VCaP (cell line): ENCODE data around the gene ZSWIM5.
A peak's percentile ranks its signal among the peaks of the same experiment; 100 is the strongest.
"Not testable (repeated sequence)": the region's sequence is repeated elsewhere in the genome, so short reads cannot be mapped to it uniquely, and the experiment has no call there.

Source experiments
- H3K27ac ChIP-seq: fragments of 450-650 bp; 2 replicates; pipeline ENCODE4 v1.5.1; 2017
- CTCF ChIP-seq: fragments of 450-650 bp; conservative IDR thresholded peaks from 2 replicates; pipeline ENCODE4 v1.5.1; 2017; ENCODE audit warnings: mild to moderate bottlenecking, moderate library complexity

ZSWIM5 gene

GRCh38 chr1:45200435-45200834 is 6.0 kb downstream of the ZSWIM5 start:
- TF ChIP-seq CTCF: no peak
- H3K27ac ChIP-seq: no peak overlapping the region

GRCh38 chr1:45198185-45198584 is 8.2 kb downstream of the ZSWIM5 start:
- no peak for TF ChIP-seq CTCF
- no peak overlapping the region for H3K27ac ChIP-seq

GRCh38 chr1:45196863-45197262 is 9.5 kb downstream of the ZSWIM5 start:
- H3K27ac ChIP-seq: no peak overlapping the region
- TF ChIP-seq CTCF: no peak

- no peak overlapping the region for H3K27ac ChIP-seq
- no peak for TF ChIP-seq CTCF
These were observed 15.0 kb downstream of the ZSWIM5 start for GRCh38 chr1:45191418-45191783.

GRCh38 chr1:45187725-45188124 is 18.7 kb downstream of the ZSWIM5 start:
- peak overlapping the region; percentile 84 for H3K27ac ChIP-seq
- TF ChIP-seq CTCF: no peak

- not testable (repeated sequence) for H3K27ac ChIP-seq
These were observed 26.4 kb downstream of the ZSWIM5 start for GRCh38 chr1:45179918-45180519.

GRCh38 chr1:45177452-45177851 is 29.0 kb downstream of the ZSWIM5 start:
- no peak overlapping the region for H3K27ac ChIP-seq
- no peak for TF ChIP-seq CTCF

- H3K27ac ChIP-seq: no peak overlapping the region
- no peak for TF ChIP-seq CTCF
These were observed 33.6 kb downstream of the ZSWIM5 start for GRCh38 chr1:45172764-45173163.
